ENCODE results near the gene STX17.
"Not testable (repeated sequence)": the region's sequence is repeated elsewhere in the genome, so short reads cannot be mapped to it uniquely, and the experiment has no call there.

The STX17 gene

GRCh38 chr9:99906403-99907207, at the start of gene STX17:
STX17 (plus strand) TSS chr9:99906654; CDS start chr9:99915240, 8,586 bp downstream.
- Histone ChIP-seq H3K27me3 (ENCODE audit: insufficient read depth, low read depth, severe bottlenecking) (no peaks in the 10 kb centered on the region), H3K36me3 (peaks cover 5% of the 10 kb centered on the region), H3K9me3 (ENCODE audit: severe bottlenecking) (peaks cover 4% of the 10 kb centered on the region), H3K27ac (peak within 1 kb of the TSS; percentile 96), H3K4me3 (ENCODE audit: low read depth, low read length) (peak within 1 kb of the TSS; percentile 93)
- TF ChIP-seq, protein P1, sequence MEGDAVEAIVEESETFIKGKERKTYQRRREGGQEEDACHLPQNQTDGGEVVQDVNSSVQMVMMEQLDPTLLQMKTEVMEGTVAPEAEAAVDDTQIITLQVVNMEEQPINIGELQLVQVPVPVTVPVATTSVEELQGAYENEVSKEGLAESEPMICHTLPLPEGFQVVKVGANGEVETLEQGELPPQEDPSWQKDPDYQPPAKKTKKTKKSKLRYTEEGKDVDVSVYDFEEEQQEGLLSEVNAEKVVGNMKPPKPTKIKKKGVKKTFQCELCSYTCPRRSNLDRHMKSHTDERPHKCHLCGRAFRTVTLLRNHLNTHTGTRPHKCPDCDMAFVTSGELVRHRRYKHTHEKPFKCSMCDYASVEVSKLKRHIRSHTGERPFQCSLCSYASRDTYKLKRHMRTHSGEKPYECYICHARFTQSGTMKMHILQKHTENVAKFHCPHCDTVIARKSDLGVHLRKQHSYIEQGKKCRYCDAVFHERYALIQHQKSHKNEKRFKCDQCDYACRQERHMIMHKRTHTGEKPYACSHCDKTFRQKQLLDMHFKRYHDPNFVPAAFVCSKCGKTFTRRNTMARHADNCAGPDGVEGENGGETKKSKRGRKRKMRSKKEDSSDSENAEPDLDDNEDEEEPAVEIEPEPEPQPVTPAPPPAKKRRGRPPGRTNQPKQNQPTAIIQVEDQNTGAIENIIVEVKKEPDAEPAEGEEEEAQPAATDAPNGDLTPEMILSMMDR (IDR thresholded peaks at IDR 0.05; ENCODE audit: low read depth, low read length), result 0 out of 2 replicates have a peak, but pooled peaks have one; percentile 6
- DNase-seq, result peak; percentile 87

DNA sequence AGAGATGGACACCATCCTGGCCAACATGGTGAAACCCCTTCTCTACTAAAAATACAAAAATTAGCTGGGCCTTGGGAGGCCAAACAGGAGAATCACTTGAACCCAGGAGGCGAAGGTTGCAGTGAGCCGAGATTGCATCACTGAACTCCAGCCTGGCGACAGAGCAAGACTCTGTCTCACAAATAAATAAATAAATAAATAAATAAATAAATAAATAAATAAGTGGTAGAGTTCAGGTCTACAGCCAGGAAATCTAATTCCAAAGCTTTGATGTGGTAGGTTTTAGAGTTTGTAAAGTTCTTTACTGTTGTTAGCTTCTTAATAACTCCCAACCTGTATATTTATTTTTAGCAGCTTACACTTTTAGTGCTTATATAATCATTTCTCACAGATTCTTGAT, 48.9 kb upstream of the STX17 start:
- H3K27me3 ChIP-seq (ENCODE audit: insufficient read depth, low read depth, severe bottlenecking); H3K36me3 ChIP-seq; H3K9me3 ChIP-seq (ENCODE audit: severe bottlenecking); H3K27ac ChIP-seq; DNase-seq; H3K4me3 ChIP-seq (ENCODE audit: low read depth, low read length): not testable (repeated sequence)

GRCh38 chr9:99858087-99858486, 48.4 kb upstream of the STX17 start:
- no peaks in the 10 kb centered on the region for H3K27me3 ChIP-seq (ENCODE audit: insufficient read depth, low read depth, severe bottlenecking)
- no peaks in the 10 kb centered on the region for H3K36me3 ChIP-seq
- DNase-seq, result no peak
- H3K27ac ChIP-seq, result no peak overlapping the region
- TF ChIP-seq, protein P1 (IDR thresholded peaks at IDR 0.05; ENCODE audit: low read depth, low read length), result no peak
- no peaks in the 10 kb centered on the region for H3K9me3 ChIP-seq (ENCODE audit: severe bottlenecking)
- no peak overlapping the region for H3K4me3 ChIP-seq (ENCODE audit: low read depth, low read length)

- no peaks in the 10 kb centered on the region for H3K9me3 ChIP-seq (ENCODE audit: severe bottlenecking)
- no peak overlapping the region for H3K27ac ChIP-seq
- H3K27me3 ChIP-seq (ENCODE audit: insufficient read depth, low read depth, severe bottlenecking), result no peaks in the 10 kb centered on the region
- no peak overlapping the region for H3K4me3 ChIP-seq (ENCODE audit: low read depth, low read length)
- no peaks in the 10 kb centered on the region for H3K36me3 ChIP-seq
- DNase-seq, result no peak
- TF ChIP-seq, protein P1 (IDR thresholded peaks at IDR 0.05; ENCODE audit: low read depth, low read length), result no peak
Measured at GRCh38 chr9:99859243-99859980, 47.0 kb upstream of the STX17 start.

- no peak for DNase-seq
- no peaks in the 10 kb centered on the region for H3K9me3 ChIP-seq (ENCODE audit: severe bottlenecking)
- no peak overlapping the region for H3K4me3 ChIP-seq (ENCODE audit: low read depth, low read length)
- H3K27ac ChIP-seq, result no peak overlapping the region
- no peaks in the 10 kb centered on the region for H3K36me3 ChIP-seq
- TF ChIP-seq, protein P1 (IDR thresholded peaks at IDR 0.05; ENCODE audit: low read depth, low read length), result no peak
- no peaks in the 10 kb centered on the region for H3K27me3 ChIP-seq (ENCODE audit: insufficient read depth, low read depth, severe bottlenecking)
Measured at GRCh38 chr9:99860266-99860665, 46.2 kb upstream of the STX17 start.

DNA sequence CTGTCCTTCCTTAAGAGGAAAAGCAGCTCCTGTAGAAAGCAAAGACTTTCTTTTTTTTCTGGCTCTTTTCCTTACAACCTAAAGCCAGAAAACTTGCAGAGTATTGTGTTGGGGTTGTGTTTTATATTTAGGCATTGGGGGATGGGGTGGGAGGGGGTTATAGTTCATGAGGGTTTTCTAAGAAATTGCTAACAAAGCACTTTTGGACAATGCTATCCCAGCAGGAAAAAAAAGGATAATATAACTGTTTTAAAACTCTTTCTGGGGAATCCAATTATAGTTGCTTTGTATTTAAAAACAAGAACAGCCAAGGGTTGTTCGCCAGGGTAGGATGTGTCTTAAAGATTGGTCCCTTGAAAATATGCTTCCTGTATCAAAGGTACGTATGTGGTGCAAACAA, 42.5 kb upstream of the STX17 start:
- Histone ChIP-seq H3K27me3 (ENCODE audit: insufficient read depth, low read depth, severe bottlenecking) (no peaks in the 10 kb centered on the region), H3K9me3 (ENCODE audit: severe bottlenecking) (no peaks in the 10 kb centered on the region), H3K4me3 (ENCODE audit: low read depth, low read length) (no peak overlapping the region), H3K36me3 (no peaks in the 10 kb centered on the region), H3K27ac (no peak overlapping the region)
- DNase-seq, result no peak
- TF ChIP-seq, protein P1 (IDR thresholded peaks at IDR 0.05; ENCODE audit: low read depth, low read length), result no peak
